ENCODE data around the gene HMGB4.
A peak's percentile ranks its signal among the peaks of the same experiment; 100 is the strongest.

- TF ChIP-seq CTCF (IDR thresholded peaks at IDR 0.05; ENCODE audit: low read depth, low read length) (0 out of 2 replicates have a peak, but pooled peaks have one; percentile 4), EZH2phosphoT487 (IDR thresholded peaks at IDR 0.05; ENCODE audit: low read depth) (no peak)
These were observed 21.5 kb upstream of the HMGB4 start for GRCh38 chr1:33842348-33842747.

Measured in OCI-LY3 (cell line).